Panc1 (cell line): Measurements from ENCODE around the gene FAM174A. TPM values are rescaled to one million over a fixed set of nuclear protein-coding genes. Genes with fewer than 3 reads are reported as not detected.

Source experiments
- ATAC-seq: fragments of 200-7000 bp; cut with Tn5 transposase; 2 replicates; pipeline ENCODE4 v1.9.1; 2020; ENCODE audit warnings: mild to moderate bottlenecking, moderate library complexity
- BruUV-seq: library from RNA; stranded (reverse); fragments of 400-500 nt; replicated peaks from 2 replicates; lab custom pipeline; 2021; lab: Mats Ljungman, UMichigan
- CTCF ChIA-PET: fragments of 300-600 bp; sonication (Branson Sonifier 250); formaldehyde crosslinking; loops from one replicate; lab custom pipeline; 2022; ENCODE audit warnings: antibody characterized with exemption; lab: Charles Lee
- POLR2A ChIA-PET: fragments of 300-600 bp; sonication (Branson Sonifier 250); formaldehyde crosslinking; loops from one replicate; lab custom pipeline; 2022; ENCODE audit warnings: antibody characterized with exemption; lab: Charles Lee
- DNase-seq: peaks from one replicate; pipeline ENCODE4 v3.0.0-alpha.2; 2010; ENCODE audit warnings: low read depth, low spot score
- H3K27ac ChIP-seq: 2 replicates; pipeline ENCODE4 v1.5.1; 2011; ENCODE audit warnings: mild to moderate bottlenecking, low read length, inconsistent platforms
- H3K27me3 ChIP-seq: fragments of 200-500 bp; sonication (Bioruptor generic); 2 replicates; pipeline ENCODE4 v1.6.0; 2014; ENCODE audit warnings: low read length, inconsistent platforms; ENCODE audit not compliant: control insufficient read depth, insufficient read depth
- H3K36me3 ChIP-seq: fragments of 200-500 bp; sonication (Bioruptor generic); 2 replicates; pipeline ENCODE4 v1.5.1; 2014; ENCODE audit warnings: inconsistent platforms, mild to moderate bottlenecking, low read length, moderate library complexity; ENCODE audit not compliant: control insufficient read depth, insufficient read depth
- H3K4me1 ChIP-seq: 2 replicates; pipeline ENCODE4 v1.5.1; 2011; ENCODE audit warnings: inconsistent platforms, mild to moderate bottlenecking, low read length, moderate library complexity; ENCODE audit not compliant: control insufficient read depth, insufficient read depth
- H3K4me3 ChIP-seq, 2 experiments: 2 replicates each; pipeline ENCODE4 v1.5.1; 2011 to 2012; ENCODE audit warnings: low read depth in 2 of 2, low read length in 2 of 2, mild to moderate bottlenecking in 2 of 2, inconsistent platforms in 1 of 2, moderate library complexity in 1 of 2
- H3K9me3 ChIP-seq: fragments of 200-500 bp; sonication (Bioruptor generic); 2 replicates; pipeline ENCODE4 v1.5.1; 2014; ENCODE audit warnings: low read depth, mild to moderate bottlenecking, inconsistent platforms, low read length, moderate library complexity; ENCODE audit not compliant: control insufficient read depth, insufficient read depth
- POLR2AphosphoS5 ChIP-seq: IDR thresholded peaks from 2 replicates; pipeline ENCODE4 v1.6.1; 2012; ENCODE audit warnings: mild to moderate bottlenecking, low read depth, low read length, moderate library complexity
- SIN3A ChIP-seq: IDR thresholded peaks from 2 replicates; pipeline ENCODE4 v1.6.1; 2012; ENCODE audit warnings: low read depth, mild to moderate bottlenecking, low read length, moderate library complexity, borderline replicate concordance; ENCODE audit not compliant: insufficient read depth
- TCF7L2 ChIP-seq: IDR thresholded peaks from 2 replicates; pipeline ENCODE4 v1.6.1; 2011; ENCODE audit warnings: mild to moderate bottlenecking, low read depth, low read length, inconsistent platforms
- in situ Hi-C: cut with HindIII; loops from 2 replicates; pipeline ENCODE4 v1.10.0; 2016; ENCODE audit warnings: low sequenced_read_pairs, low pct_unique_long_range_greater_than_20kb
- intact Hi-C: fragments of 100-400 bp; cut with micrococcal nuclease; formaldehyde crosslinking; loops from one replicate; pipeline ENCODE4 v1.10.0; 2022; ENCODE audit not compliant: unreplicated experiment
- total RNA-seq: library from RNA; stranded (reverse); gene quantifications from one replicate; pipeline ENCODE4 v1.2.1, GENCODE V29; 2021; ENCODE audit not compliant: unreplicated experiment
- TF ChIP-seq, protein P1 (sequence below), 2 experiments: IDR thresholded peaks; 2 replicates each; pipeline ENCODE4 v1.6.1; 2011 to 2012; ENCODE audit warnings: low read depth in 2 of 2, control low read depth in 1 of 2, low read length in 1 of 2, mild to moderate bottlenecking in 1 of 2, moderate library complexity in 1 of 2; ENCODE audit not compliant: insufficient read depth in 1 of 2
- TF ChIP-seq, protein P2 (sequence below): fragments of 450-650 bp; IDR thresholded peaks from 2 replicates; pipeline ENCODE4 v1.5.1; 2017; ENCODE audit warnings: mild to moderate bottlenecking

Gene FAM174A
- total RNA-seq, 1 experiment from 2014 or later = 11.0 TPM

GRCh38 chr5:100584069-100584468 is 48.9 kb downstream of the FAM174A start:
- no TSS peak for BruUV-seq
- no peaks in the 10 kb centered on the region for H3K9me3 ChIP-seq
- DNase-seq (no peak), ATAC-seq (no peak)
- ChIA-PET POLR2A (no interaction called here), CTCF (no interaction called here)
- in situ Hi-C loops = no loop called here
- no peaks in the 10 kb centered on the region for H3K4me1 ChIP-seq
- H3K4me3 ChIP-seq = no peak overlapping the region
- no peaks in the 10 kb centered on the region; the same call in 1 of the 2 replicates for H3K36me3 ChIP-seq
- no peak for TF ChIP-seq TCF7L2
- TF ChIP-seq, protein P1, sequence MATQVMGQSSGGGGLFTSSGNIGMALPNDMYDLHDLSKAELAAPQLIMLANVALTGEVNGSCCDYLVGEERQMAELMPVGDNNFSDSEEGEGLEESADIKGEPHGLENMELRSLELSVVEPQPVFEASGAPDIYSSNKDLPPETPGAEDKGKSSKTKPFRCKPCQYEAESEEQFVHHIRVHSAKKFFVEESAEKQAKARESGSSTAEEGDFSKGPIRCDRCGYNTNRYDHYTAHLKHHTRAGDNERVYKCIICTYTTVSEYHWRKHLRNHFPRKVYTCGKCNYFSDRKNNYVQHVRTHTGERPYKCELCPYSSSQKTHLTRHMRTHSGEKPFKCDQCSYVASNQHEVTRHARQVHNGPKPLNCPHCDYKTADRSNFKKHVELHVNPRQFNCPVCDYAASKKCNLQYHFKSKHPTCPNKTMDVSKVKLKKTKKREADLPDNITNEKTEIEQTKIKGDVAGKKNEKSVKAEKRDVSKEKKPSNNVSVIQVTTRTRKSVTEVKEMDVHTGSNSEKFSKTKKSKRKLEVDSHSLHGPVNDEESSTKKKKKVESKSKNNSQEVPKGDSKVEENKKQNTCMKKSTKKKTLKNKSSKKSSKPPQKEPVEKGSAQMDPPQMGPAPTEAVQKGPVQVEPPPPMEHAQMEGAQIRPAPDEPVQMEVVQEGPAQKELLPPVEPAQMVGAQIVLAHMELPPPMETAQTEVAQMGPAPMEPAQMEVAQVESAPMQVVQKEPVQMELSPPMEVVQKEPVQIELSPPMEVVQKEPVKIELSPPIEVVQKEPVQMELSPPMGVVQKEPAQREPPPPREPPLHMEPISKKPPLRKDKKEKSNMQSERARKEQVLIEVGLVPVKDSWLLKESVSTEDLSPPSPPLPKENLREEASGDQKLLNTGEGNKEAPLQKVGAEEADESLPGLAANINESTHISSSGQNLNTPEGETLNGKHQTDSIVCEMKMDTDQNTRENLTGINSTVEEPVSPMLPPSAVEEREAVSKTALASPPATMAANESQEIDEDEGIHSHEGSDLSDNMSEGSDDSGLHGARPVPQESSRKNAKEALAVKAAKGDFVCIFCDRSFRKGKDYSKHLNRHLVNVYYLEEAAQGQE (IDR thresholded peaks at IDR 0.05; ENCODE audit: insufficient read depth in 1 of 2, low read depth in 2 of 2, low read length in 1 of 2) = no peak
- TF ChIP-seq SIN3A = no peak
- TF ChIP-seq, protein P2, sequence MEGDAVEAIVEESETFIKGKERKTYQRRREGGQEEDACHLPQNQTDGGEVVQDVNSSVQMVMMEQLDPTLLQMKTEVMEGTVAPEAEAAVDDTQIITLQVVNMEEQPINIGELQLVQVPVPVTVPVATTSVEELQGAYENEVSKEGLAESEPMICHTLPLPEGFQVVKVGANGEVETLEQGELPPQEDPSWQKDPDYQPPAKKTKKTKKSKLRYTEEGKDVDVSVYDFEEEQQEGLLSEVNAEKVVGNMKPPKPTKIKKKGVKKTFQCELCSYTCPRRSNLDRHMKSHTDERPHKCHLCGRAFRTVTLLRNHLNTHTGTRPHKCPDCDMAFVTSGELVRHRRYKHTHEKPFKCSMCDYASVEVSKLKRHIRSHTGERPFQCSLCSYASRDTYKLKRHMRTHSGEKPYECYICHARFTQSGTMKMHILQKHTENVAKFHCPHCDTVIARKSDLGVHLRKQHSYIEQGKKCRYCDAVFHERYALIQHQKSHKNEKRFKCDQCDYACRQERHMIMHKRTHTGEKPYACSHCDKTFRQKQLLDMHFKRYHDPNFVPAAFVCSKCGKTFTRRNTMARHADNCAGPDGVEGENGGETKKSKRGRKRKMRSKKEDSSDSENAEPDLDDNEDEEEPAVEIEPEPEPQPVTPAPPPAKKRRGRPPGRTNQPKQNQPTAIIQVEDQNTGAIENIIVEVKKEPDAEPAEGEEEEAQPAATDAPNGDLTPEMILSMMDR = no peak
- TF ChIP-seq POLR2AphosphoS5 = no peak
- intact Hi-C loops = no loop called here
- no peaks in the 10 kb centered on the region for H3K27me3 ChIP-seq
- no peak overlapping the region for H3K27ac ChIP-seq

GRCh38 chr5:100584889-100585288 is 49.7 kb downstream of the FAM174A start:
- no peaks in the 10 kb centered on the region for H3K4me1 ChIP-seq
- ATAC-seq (no peak), DNase-seq (no peak)
- ChIA-PET CTCF (no interaction called here), POLR2A (interaction anchor here (0.7 kb wide), 1 partner anchor 160 kb away, joined by 3 read pairs; no protein-coding TSS in a partner anchor)
- H3K27ac ChIP-seq = no peak overlapping the region
- TF ChIP-seq, protein P2 = no peak
- no peak for TF ChIP-seq TCF7L2
- TF ChIP-seq, protein P1 (IDR thresholded peaks at IDR 0.05; ENCODE audit: insufficient read depth in 1 of 2, low read depth in 2 of 2, low read length in 1 of 2) = no peak
- no peak for TF ChIP-seq SIN3A
- no peak for TF ChIP-seq POLR2AphosphoS5
- no peaks in the 10 kb centered on the region for H3K9me3 ChIP-seq
- intact Hi-C loops (no loop called here), in situ Hi-C loops (no loop called here)
- H3K36me3 ChIP-seq = no peaks in the 10 kb centered on the region; the same call in 1 of the 2 replicates
- BruUV-seq = no TSS peak
- H3K27me3 ChIP-seq = no peaks in the 10 kb centered on the region
- H3K4me3 ChIP-seq = no peak overlapping the region
